OCI-LY1 (cell line): ENCODE results near the gene SMAD1.
A peak's percentile ranks its signal among the peaks of the same experiment; 100 is the strongest.

Experiments
- H2AFZ ChIP-seq: fragments of 200-600 bp; sonication (generic), shearing (Covaris generic); 2 replicates; pipeline ENCODE4 v1.6.0; 2014; ENCODE audit warnings: antibody characterized with exemption, mild to moderate bottlenecking, low read length
- H3F3A ChIP-seq: fragments of 200-600 bp; sonication (generic), shearing (Covaris generic); 2 replicates; pipeline ENCODE4 v1.6.0; 2014; ENCODE audit warnings: mild to moderate bottlenecking, antibody characterized with exemption, low read length, moderate library complexity; ENCODE audit not compliant: insufficient read depth
- H3K27ac ChIP-seq: fragments of 200-600 bp; sonication (generic); 2 replicates; pipeline ENCODE4 v1.5.1; 2014; ENCODE audit warnings: low read length, mixed run types, mild to moderate bottlenecking, low read depth; ENCODE audit not compliant: poor library complexity, severe bottlenecking
- H3K27me3 ChIP-seq: fragments of 200-600 bp; sonication (generic); 2 replicates; pipeline ENCODE4 v1.6.0; 2014; ENCODE audit warnings: antibody characterized with exemption, mild to moderate bottlenecking, low read length, moderate library complexity; ENCODE audit not compliant: insufficient read depth
- H3K36me3 ChIP-seq: fragments of 200-600 bp; sonication (generic); 2 replicates; pipeline ENCODE4 v1.6.1; 2014; ENCODE audit warnings: mild to moderate bottlenecking, antibody characterized with exemption, low read length, moderate library complexity, mixed read lengths; ENCODE audit not compliant: insufficient read depth
- H3K4me1 ChIP-seq: fragments of 200-600 bp; sonication (generic); 2 replicates; pipeline ENCODE4 v1.5.1; 2014; ENCODE audit warnings: mild to moderate bottlenecking, low read length, moderate library complexity; ENCODE audit not compliant: insufficient read depth, severe bottlenecking
- H3K4me2 ChIP-seq: fragments of 200-600 bp; sonication (generic), shearing (Covaris generic); 2 replicates; pipeline ENCODE4 v1.6.1; 2014; ENCODE audit warnings: low read length
- H3K4me3 ChIP-seq: fragments of 200-600 bp; sonication (generic); 2 replicates; pipeline ENCODE4 v1.5.1; 2014; ENCODE audit warnings: low read length, low read depth, mild to moderate bottlenecking, mixed read lengths; ENCODE audit not compliant: poor library complexity, severe bottlenecking
- H3K79me2 ChIP-seq: fragments of 200-600 bp; shearing (Covaris generic); 2 replicates; pipeline ENCODE4 v1.6.1; 2016; ENCODE audit warnings: mixed run types, low read length, mixed read lengths; ENCODE audit not compliant: insufficient read depth
- H3K9ac ChIP-seq: fragments of 200-600 bp; sonication (generic), shearing (Covaris generic); 2 replicates; pipeline ENCODE4 v1.6.1; 2014; ENCODE audit warnings: mild to moderate bottlenecking, low read length, mixed read lengths
- H3K9me2 ChIP-seq: fragments of 200-600 bp; sonication (generic), shearing (Covaris generic); 2 replicates; pipeline ENCODE4 v1.6.1; 2014; ENCODE audit warnings: low read depth, mild to moderate bottlenecking, low read length, mixed read lengths
- H3K9me3 ChIP-seq: fragments of 200-600 bp; shearing (Covaris generic); 2 replicates; pipeline ENCODE4 v1.6.1; 2014; ENCODE audit warnings: low read length, mixed read lengths
- H4K20me1 ChIP-seq: fragments of 200-600 bp; sonication (generic), shearing (Covaris generic); 2 replicates; pipeline ENCODE4 v1.6.0; 2016; ENCODE audit warnings: mild to moderate bottlenecking, low read length; ENCODE audit not compliant: insufficient read depth
- CTCF ChIP-seq: fragments of 200-600 bp; sonication (generic), shearing (Covaris generic); IDR thresholded peaks from 2 replicates; pipeline ENCODE4 v1.5.1; 2017; ENCODE audit warnings: mild to moderate bottlenecking, antibody characterized with exemption, low read length, moderate library complexity, mixed read lengths
- EZH2 ChIP-seq: fragments of 200-600 bp; sonication (generic), shearing (Covaris generic); IDR thresholded peaks from 2 replicates; pipeline ENCODE4 v1.8.0; 2017; ENCODE audit warnings: borderline replicate concordance, mixed run types, mild to moderate bottlenecking, antibody characterized with exemption, low read length, moderate library complexity, mixed read lengths

The SMAD1 gene

GRCh38 chr4:145482209-145483037 is 770 bp downstream of the SMAD1 start:
- Histone ChIP-seq H3K9me2 (no peaks in the 10 kb centered on the region), H4K20me1 (no peaks in the 10 kb centered on the region), H3K4me1 (peaks cover 47% of the 10 kb centered on the region), H3K27ac (peak overlapping the region; percentile 97), H3K79me2 (peaks cover 57% of the 10 kb centered on the region), H2AFZ (no peak overlapping the region), H3K9ac (peak overlapping the region; percentile 97), H3K36me3 (peaks cover 15% of the 10 kb centered on the region), H3F3A (0 out of 2 replicates have a peak, but pooled peaks cover 5% of the 10 kb centered on the region), H3K9me3 (no peaks in the 10 kb centered on the region), H3K27me3 (no peaks in the 10 kb centered on the region), H3K4me2 (peak overlapping the region; percentile 80), H3K4me3 (peak overlapping the region; percentile 80)
- TF ChIP-seq EZH2 (no peak), CTCF (no peak; the same call in 1 of the 2 replicates)

GRCh38 chr4:145483514-145483913 is 1.9 kb downstream of the SMAD1 start:
- H2AFZ ChIP-seq, result no peak overlapping the region
- H3K4me2 ChIP-seq, result peak overlapping the region; percentile 80
- H3K79me2 ChIP-seq, result peaks cover 67% of the 10 kb centered on the region
- H3K9ac ChIP-seq, result peak overlapping the region; percentile 97
- peaks cover 58% of the 10 kb centered on the region for H3K4me1 ChIP-seq
- H3K9me3 ChIP-seq, result no peaks in the 10 kb centered on the region
- H3K36me3 ChIP-seq, result peaks cover 15% of the 10 kb centered on the region
- no peaks in the 10 kb centered on the region for H3K27me3 ChIP-seq
- no peaks in the 10 kb centered on the region for H4K20me1 ChIP-seq
- H3K27ac ChIP-seq, result peak overlapping the region; percentile 97
- no peak for TF ChIP-seq CTCF
- no peak for TF ChIP-seq EZH2
- H3K9me2 ChIP-seq, result no peaks in the 10 kb centered on the region
- peak overlapping the region; percentile 80 for H3K4me3 ChIP-seq
- 0 out of 2 replicates have a peak, but pooled peaks cover 5% of the 10 kb centered on the region for H3F3A ChIP-seq

GRCh38 chr4:145484225-145484846 is 2.7 kb downstream of the SMAD1 start:
- peaks cover 75% of the 10 kb centered on the region for H3K79me2 ChIP-seq
- peak overlapping the region; percentile 97 for H3K27ac ChIP-seq
- H3K27me3 ChIP-seq, result no peaks in the 10 kb centered on the region
- peaks cover 12% of the 10 kb centered on the region for H3K36me3 ChIP-seq
- peaks cover 66% of the 10 kb centered on the region for H3K4me1 ChIP-seq
- peak overlapping the region; percentile 80 for H3K4me3 ChIP-seq
- H2AFZ ChIP-seq, result no peak overlapping the region
- TF ChIP-seq EZH2 (no peak), CTCF (no peak)
- 0 out of 2 replicates have a peak, but pooled peaks cover 5% of the 10 kb centered on the region for H3F3A ChIP-seq
- H3K9me2 ChIP-seq, result no peaks in the 10 kb centered on the region
- peak overlapping the region; percentile 97 for H3K9ac ChIP-seq
- H3K9me3 ChIP-seq, result no peaks in the 10 kb centered on the region
- H4K20me1 ChIP-seq, result no peaks in the 10 kb centered on the region
- peak overlapping the region; percentile 80 for H3K4me2 ChIP-seq
